ENCODE results near the gene KIRREL2. TPM values are rescaled to one million over a fixed set of nuclear protein-coding genes. Genes with fewer than 3 reads are reported as not detected.

The KIRREL2 gene
- total RNA-seq, 1 experiment from 2014 or later, result 0.15 TPM

- ChIA-PET CTCF (no interaction called here), POLR2A (ENCODE audit: low non-redundant PET) (no interaction called here)
- Histone ChIP-seq H3K36me3 (ENCODE audit: insufficient read depth, low read length, poor library complexity, severe bottlenecking) (no peaks in the 10 kb centered on the region), H3K27me3 (replicated peaks; ENCODE audit: insufficient read depth, low read depth, low read length, poor library complexity) (peaks cover 35% of the 10 kb centered on the region), H3K27ac (ENCODE audit: low read depth, low read length, poor library complexity, severe bottlenecking) (no peak within 1 kb of the TSS), H3K4me3 (ENCODE audit: low read depth, low read length, poor library complexity, severe bottlenecking) (no peak within 1 kb of the TSS), H3K4me1 (ENCODE audit: insufficient read depth, low read length, poor library complexity, severe bottlenecking) (peaks cover 13% of the 10 kb centered on the region), H3K9me3 (ENCODE audit: low read depth, low read length, poor library complexity, severe bottlenecking) (no peaks in the 10 kb centered on the region)
- no peak for DNase-seq (ENCODE audit: low spot score)
- BruUV-seq (replicated peaks), result no TSS peak
- no peak for TF ChIP-seq EZH2 (IDR thresholded peaks at IDR 0.05; ENCODE audit: borderline replicate concordance, low read depth, low read length, poor library complexity, severe bottlenecking)
- TF ChIP-seq CTCF (conservative IDR thresholded peaks at IDR 0.05; ENCODE audit: low read depth, low read length), result no peak
- intact Hi-C loops (cut with micrococcal nuclease; ENCODE audit: unreplicated experiment), result no loop called here
Measured at GRCh38 chr19:35852029-35852780, 4.5 kb upstream of the KIRREL2 start, which contains the start of gene NPHS1. TSS of gene NPHS1 (minus strand) at chr19:35852504. CDS start at chr19:35851837, 667 bp downstream.

DNA sequence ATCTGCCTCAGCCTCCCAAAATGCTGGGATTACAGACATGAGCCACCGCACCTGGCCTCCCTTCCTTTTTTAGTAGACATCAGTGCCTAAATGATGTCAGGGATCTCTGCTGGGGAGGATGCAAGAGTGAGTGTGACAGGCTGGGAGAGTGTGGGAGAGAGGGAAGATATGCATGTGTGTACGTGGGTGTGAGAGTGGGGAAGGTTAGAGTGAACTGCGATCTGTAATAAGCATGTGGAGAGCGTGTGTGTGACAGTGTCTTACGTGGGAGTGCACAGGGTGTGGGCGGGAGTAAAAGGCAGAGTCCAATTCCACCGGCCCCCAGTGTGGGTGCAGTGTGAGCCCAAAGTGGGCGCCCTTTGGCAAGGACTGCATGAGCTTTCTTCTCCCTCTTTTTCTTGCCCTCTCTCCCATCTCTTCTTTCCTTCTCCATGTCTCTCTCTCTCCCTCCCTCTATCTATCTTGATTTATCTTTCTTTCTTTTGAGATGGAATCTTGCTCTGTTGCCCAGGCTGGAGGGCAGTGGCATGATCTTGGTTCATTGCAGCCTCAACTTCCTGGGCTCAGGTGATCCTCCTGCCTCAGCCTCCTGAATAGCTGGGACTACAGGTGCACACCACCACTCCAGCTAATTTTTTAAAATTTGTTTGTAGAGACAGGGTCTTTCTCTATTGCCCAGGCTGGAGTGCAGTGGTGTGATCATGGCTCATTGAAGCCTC, 3.5 kb upstream of the KIRREL2 start:
- H3K9me3 ChIP-seq (ENCODE audit: low read depth, low read length, poor library complexity, severe bottlenecking), result no peaks in the 10 kb centered on the region
- intact Hi-C loops (cut with micrococcal nuclease; ENCODE audit: unreplicated experiment), result no loop called here
- DNase-seq (ENCODE audit: low spot score), result no peak
- no peak for TF ChIP-seq CTCF (conservative IDR thresholded peaks at IDR 0.05; ENCODE audit: low read depth, low read length)
- TF ChIP-seq EZH2 (IDR thresholded peaks at IDR 0.05; ENCODE audit: borderline replicate concordance, low read depth, low read length, poor library complexity, severe bottlenecking), result no peak
- ChIA-PET CTCF (no interaction called here), POLR2A (ENCODE audit: low non-redundant PET) (no interaction called here)
- H3K36me3 ChIP-seq (ENCODE audit: insufficient read depth, low read length, poor library complexity, severe bottlenecking), result no peaks in the 10 kb centered on the region
- no peak overlapping the region for H3K4me3 ChIP-seq (ENCODE audit: low read depth, low read length, poor library complexity, severe bottlenecking)
- peaks cover 13% of the 10 kb centered on the region for H3K4me1 ChIP-seq (ENCODE audit: insufficient read depth, low read length, poor library complexity, severe bottlenecking)
- no TSS peak for BruUV-seq (replicated peaks)
- peaks cover 31% of the 10 kb centered on the region for H3K27me3 ChIP-seq (replicated peaks; ENCODE audit: insufficient read depth, low read depth, low read length, poor library complexity)
- no peak overlapping the region for H3K27ac ChIP-seq (ENCODE audit: low read depth, low read length, poor library complexity, severe bottlenecking)

DNA sequence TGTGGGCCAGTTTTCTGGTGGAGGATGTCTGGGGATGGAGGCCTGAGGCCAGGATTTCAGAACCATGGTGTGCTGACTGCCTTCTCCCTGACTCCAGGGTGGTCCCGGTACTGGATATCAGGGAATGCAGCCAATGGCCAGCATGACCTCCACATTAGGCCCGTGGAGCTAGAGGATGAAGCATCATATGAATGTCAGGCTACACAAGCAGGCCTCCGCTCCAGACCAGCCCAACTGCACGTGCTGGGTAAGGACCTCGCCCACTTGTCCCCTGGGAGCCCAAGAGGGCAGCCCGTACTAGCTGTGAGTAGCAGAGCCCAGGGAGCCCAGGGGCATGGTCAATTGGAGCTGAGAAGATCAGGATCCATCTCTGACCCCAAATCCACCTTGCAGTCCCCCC, 1.6 kb downstream of the KIRREL2 start:
- peaks cover 16% of the 10 kb centered on the region for H3K27me3 ChIP-seq (replicated peaks; ENCODE audit: insufficient read depth, low read depth, low read length, poor library complexity)
- POLR2A ChIA-PET (ENCODE audit: low non-redundant PET), result no interaction called here

More for the DNA sequence above, 1.6 kb downstream of the KIRREL2 start:
- no peaks in the 10 kb centered on the region for H3K36me3 ChIP-seq (ENCODE audit: insufficient read depth, low read length, poor library complexity, severe bottlenecking)
- H3K9me3 ChIP-seq (ENCODE audit: low read depth, low read length, poor library complexity, severe bottlenecking), result no peaks in the 10 kb centered on the region
- TF ChIP-seq EZH2 (IDR thresholded peaks at IDR 0.05; ENCODE audit: borderline replicate concordance, low read depth, low read length, poor library complexity, severe bottlenecking), result no peak
- no peak for TF ChIP-seq CTCF (conservative IDR thresholded peaks at IDR 0.05; ENCODE audit: low read depth, low read length)
- H3K4me3 ChIP-seq (ENCODE audit: low read depth, low read length, poor library complexity, severe bottlenecking), result no peak overlapping the region
- CTCF ChIA-PET, result no interaction called here
- BruUV-seq (replicated peaks), result no TSS peak
- peaks cover 13% of the 10 kb centered on the region for H3K4me1 ChIP-seq (ENCODE audit: insufficient read depth, low read length, poor library complexity, severe bottlenecking)
- DNase-seq (ENCODE audit: low spot score), result no peak
- intact Hi-C loops (cut with micrococcal nuclease; ENCODE audit: unreplicated experiment), result no loop called here
- H3K27ac ChIP-seq (ENCODE audit: low read depth, low read length, poor library complexity, severe bottlenecking), result no peak overlapping the region
